GM12874 (cell line): ENCODE measurements around the gene THRB.

Experiments
- CTCF ChIP-seq: IDR thresholded peaks from 2 replicates; pipeline ENCODE4 v1.5.1; 2011; ENCODE audit warnings: low read depth, mild to moderate bottlenecking, control low read depth, low read length, moderate library complexity; ENCODE audit not compliant: insufficient read depth

Gene THRB

DNA sequence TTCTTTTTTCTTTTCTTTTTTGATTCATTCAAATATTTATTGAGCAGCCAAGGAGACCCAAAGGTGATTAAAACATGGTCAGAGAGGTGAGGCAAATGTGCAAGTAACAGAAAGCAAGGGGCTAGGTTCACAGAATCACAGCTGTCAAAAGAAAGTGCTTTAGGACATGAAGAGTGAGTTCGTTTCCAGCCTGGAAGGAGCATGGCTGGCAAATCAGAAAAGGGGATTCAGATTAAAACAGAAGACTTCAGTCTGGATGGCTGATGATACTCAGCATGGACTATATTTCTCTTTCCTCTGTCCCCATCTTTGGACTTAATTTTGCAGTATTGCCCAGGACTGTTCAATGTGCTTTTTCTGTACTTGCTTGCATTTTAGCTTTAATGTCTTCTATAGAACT lies 398.4 kb downstream of the THRB start:
- TF ChIP-seq CTCF = no peak

GRCh38 chr3:24088782-24089181 lies 405.9 kb downstream of the THRB start:
- peak; percentile 45; the same call in 1 of the 2 replicates for TF ChIP-seq CTCF

GRCh38 chr3:24087469-24087868 lies 407.2 kb downstream of the THRB start:
- TF ChIP-seq CTCF = no peak

DNA sequence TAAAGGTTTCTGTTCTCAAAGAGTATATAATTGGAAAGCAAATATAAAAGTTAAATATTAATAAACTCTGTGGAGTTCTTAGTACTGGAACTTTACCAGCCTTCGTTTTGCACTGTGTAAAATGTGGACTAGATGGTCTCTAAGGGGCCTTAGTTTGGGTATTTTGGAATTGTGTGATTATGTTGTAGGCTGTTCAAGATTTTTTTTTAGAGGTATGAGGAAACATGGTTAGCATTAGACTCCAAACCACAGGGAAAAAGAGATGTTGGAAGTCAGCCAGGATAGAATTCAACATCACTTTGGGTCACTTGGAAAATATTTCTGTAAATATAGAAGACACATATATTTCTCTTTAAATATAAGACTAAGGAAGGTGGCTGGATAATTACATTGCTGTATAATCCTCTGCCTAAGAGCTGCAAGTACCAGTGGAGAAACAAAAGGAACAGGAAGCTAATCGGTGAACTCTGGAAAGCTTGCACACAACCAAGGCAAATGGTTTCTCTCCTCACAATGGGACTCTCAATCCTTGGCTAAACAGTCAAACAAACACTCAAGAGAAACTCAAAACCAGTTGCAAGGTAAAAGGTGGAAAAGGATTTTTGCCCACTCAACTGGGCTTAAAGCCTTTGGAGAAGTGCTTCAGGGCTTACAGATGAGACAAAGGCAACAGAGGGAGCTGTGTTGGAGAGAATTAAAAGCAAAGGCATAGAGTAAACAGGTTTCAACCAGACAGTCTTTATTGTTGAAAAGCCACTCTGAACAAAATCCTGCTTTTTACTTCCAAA lies 407.8 kb downstream of the THRB start:
- TF ChIP-seq CTCF = no peak

- TF ChIP-seq CTCF = no peak
These were observed 408.4 kb downstream of the THRB start for GRCh38 chr3:24086206-24086605.

- no peak for TF ChIP-seq CTCF
These were observed 422.5 kb downstream of the THRB start for GRCh38 chr3:24072193-24072592.

DNA sequence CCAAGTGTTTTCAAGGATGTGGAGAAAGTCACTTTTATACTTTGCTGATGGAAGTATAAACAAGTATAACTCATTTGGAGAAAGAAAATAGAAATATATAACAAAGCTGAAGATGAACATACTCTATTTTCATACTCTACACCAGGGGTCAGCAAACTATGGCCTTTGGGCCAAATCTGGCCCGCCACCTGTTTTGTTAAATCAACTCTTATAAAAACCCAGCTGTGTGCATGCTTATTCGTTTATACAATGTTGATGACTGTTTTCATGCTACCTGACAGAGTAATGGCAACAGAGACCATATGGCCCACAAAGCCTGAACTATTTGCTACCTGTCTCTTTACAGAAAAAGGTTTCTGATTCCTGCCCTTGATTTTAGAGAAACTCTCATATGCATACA lies 425.6 kb downstream of the THRB start:
- no peak for TF ChIP-seq CTCF

DNA sequence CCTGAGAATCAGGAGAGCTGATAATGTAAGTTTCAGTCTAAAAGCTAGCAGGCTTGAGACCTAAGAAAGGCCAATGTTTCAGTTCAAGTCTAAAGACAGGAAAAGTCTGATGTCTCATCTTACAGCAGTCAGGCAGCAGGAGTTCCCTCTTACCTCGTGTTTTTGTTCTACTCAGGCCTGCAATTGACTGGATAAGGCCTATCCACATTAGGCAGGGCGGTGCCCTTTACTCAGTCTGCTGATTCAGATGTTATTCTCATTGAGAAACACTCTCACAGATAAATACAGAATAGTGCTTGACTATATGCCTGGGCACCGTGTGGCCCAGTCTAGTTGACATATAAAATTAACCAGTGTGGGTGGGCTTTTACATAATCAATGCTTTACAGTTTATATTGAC lies 427.2 kb downstream of the THRB start:
- TF ChIP-seq CTCF = no peak
